T-helper 2 cell treated with Interferon-gamma antibody and Interleukin-4, amounts not matched to agents 5 μg/mL and 100 μg/mL, for 36 hours (primary cell): ENCODE results near the gene EEF2KMT.
"Not testable (repeated sequence)": the region's sequence is repeated elsewhere in the genome, so short reads cannot be mapped to it uniquely, and the experiment has no call there.

Experiments
- DNase-seq: peaks from one replicate; pipeline ENCODE4 v3.0.0; 2021; ENCODE audit warnings: low spot score
- H3K27ac Mint-ChIP-seq: one replicate; pipeline ENCODE4 v1.8.0; 2021; ENCODE audit warnings: mild to moderate bottlenecking, mixed read lengths
- H3K27me3 Mint-ChIP-seq: one replicate; pipeline ENCODE4 v1.8.0; 2021; ENCODE audit warnings: low read depth, mixed read lengths
- H3K36me3 Mint-ChIP-seq: one replicate; pipeline ENCODE4 v1.8.0; 2021; ENCODE audit warnings: low read depth, mixed read lengths
- H3K4me1 Mint-ChIP-seq: one replicate; pipeline ENCODE4 v1.8.0; 2021; ENCODE audit warnings: low read depth, mixed read lengths
- H3K4me3 Mint-ChIP-seq: one replicate; pipeline ENCODE4 v1.8.0; 2022; ENCODE audit warnings: mild to moderate bottlenecking, moderate library complexity, mixed read lengths
- H3K9me3 Mint-ChIP-seq: one replicate; pipeline ENCODE4 v1.8.0; 2021; ENCODE audit warnings: mixed read lengths

The EEF2KMT gene

GRCh38 chr16:5103296-5104032 is 5.9 kb upstream of the EEF2KMT start:
- H3K36me3 Mint-ChIP-seq, H3K9me3 Mint-ChIP-seq, H3K4me1 Mint-ChIP-seq, H3K4me3 Mint-ChIP-seq, H3K27ac Mint-ChIP-seq, DNase-seq, H3K27me3 Mint-ChIP-seq: not testable (repeated sequence)

GRCh38 chr16:5099174-5099573 is 1.6 kb upstream of the EEF2KMT start:
- H3K27ac Mint-ChIP-seq = not testable (repeated sequence)

GRCh38 chr16:5098221-5099159 is 895 bp upstream of the EEF2KMT start:
- not testable (repeated sequence) for H3K27me3 Mint-ChIP-seq, H3K36me3 Mint-ChIP-seq, H3K9me3 Mint-ChIP-seq
- Mint-ChIP-seq H3K4me3 (peak overlapping the region; percentile 92), H3K4me1 (peaks cover 14% of the 10 kb centered on the region), H3K27ac (peak overlapping the region; percentile 97)
- DNase-seq = peak; percentile 73

More at GRCh38 chr16:5099174-5099573, 1.6 kb upstream of the EEF2KMT start:
- DNase-seq, H3K36me3 Mint-ChIP-seq, H3K27me3 Mint-ChIP-seq, H3K9me3 Mint-ChIP-seq: not testable (repeated sequence)
- Mint-ChIP-seq H3K4me3 (peak overlapping the region; percentile 92), H3K4me1 (peaks cover 14% of the 10 kb centered on the region)

- H3K9me3 Mint-ChIP-seq, H3K36me3 Mint-ChIP-seq, H3K27me3 Mint-ChIP-seq: not testable (repeated sequence)
- Mint-ChIP-seq H3K4me1 (peaks cover 18% of the 10 kb centered on the region), H3K27ac (peak overlapping the region; percentile 91), H3K4me3 (peak overlapping the region; percentile 92)
- DNase-seq = peak; percentile 30
Observed at GRCh38 chr16:5097061-5097469, 530 bp downstream of the EEF2KMT start.

- not testable (repeated sequence) for H3K9me3 Mint-ChIP-seq, H3K27me3 Mint-ChIP-seq, H3K36me3 Mint-ChIP-seq, DNase-seq
- Mint-ChIP-seq H3K4me1 (peaks cover 19% of the 10 kb centered on the region), H3K27ac (peak overlapping the region; percentile 91), H3K4me3 (peak overlapping the region; percentile 92)
Observed at GRCh38 chr16:5096437-5097060, 1.0 kb downstream of the EEF2KMT start.

GRCh38 chr16:5095145-5095830 is 2.3 kb downstream of the EEF2KMT start:
- peaks cover 19% of the 10 kb centered on the region for H3K4me1 Mint-ChIP-seq
- not testable (repeated sequence) for DNase-seq, H3K27ac Mint-ChIP-seq, H3K9me3 Mint-ChIP-seq, H3K27me3 Mint-ChIP-seq, H3K4me3 Mint-ChIP-seq, H3K36me3 Mint-ChIP-seq

GRCh38 chr16:5093746-5094145 is 3.8 kb downstream of the EEF2KMT start:
- not testable (repeated sequence) for H3K9me3 Mint-ChIP-seq, H3K27me3 Mint-ChIP-seq, H3K27ac Mint-ChIP-seq, H3K4me3 Mint-ChIP-seq, DNase-seq, H3K36me3 Mint-ChIP-seq
- peaks cover 16% of the 10 kb centered on the region for H3K4me1 Mint-ChIP-seq

GRCh38 chr16:5093081-5093480 is 4.5 kb downstream of the EEF2KMT start:
- peaks cover 15% of the 10 kb centered on the region for H3K4me1 Mint-ChIP-seq
- H3K27ac Mint-ChIP-seq, DNase-seq, H3K36me3 Mint-ChIP-seq, H3K27me3 Mint-ChIP-seq, H3K9me3 Mint-ChIP-seq, H3K4me3 Mint-ChIP-seq: not testable (repeated sequence)

- not testable (repeated sequence) for DNase-seq, H3K27ac Mint-ChIP-seq, H3K27me3 Mint-ChIP-seq, H3K4me3 Mint-ChIP-seq, H3K9me3 Mint-ChIP-seq, H3K4me1 Mint-ChIP-seq, H3K36me3 Mint-ChIP-seq
Observed at GRCh38 chr16:5090592-5090991, 7.0 kb downstream of the EEF2KMT start.

GRCh38 chr16:5089911-5090555 is 7.6 kb downstream of the EEF2KMT start:
- not testable (repeated sequence) for DNase-seq, H3K9me3 Mint-ChIP-seq, H3K4me3 Mint-ChIP-seq, H3K27me3 Mint-ChIP-seq, H3K27ac Mint-ChIP-seq, H3K36me3 Mint-ChIP-seq, H3K4me1 Mint-ChIP-seq

GRCh38 chr16:5088936-5089335 is 8.7 kb downstream of the EEF2KMT start:
- H3K9me3 Mint-ChIP-seq, H3K4me3 Mint-ChIP-seq, DNase-seq, H3K27ac Mint-ChIP-seq, H3K27me3 Mint-ChIP-seq, H3K4me1 Mint-ChIP-seq: not testable (repeated sequence)
- H3K36me3 Mint-ChIP-seq = peaks cover 19% of the 10 kb centered on the region

GRCh38 chr16:5088086-5088790 is 9.4 kb downstream of the EEF2KMT start:
- peaks cover 22% of the 10 kb centered on the region for H3K36me3 Mint-ChIP-seq
- not testable (repeated sequence) for H3K4me3 Mint-ChIP-seq, H3K9me3 Mint-ChIP-seq, H3K4me1 Mint-ChIP-seq, H3K27me3 Mint-ChIP-seq, H3K27ac Mint-ChIP-seq, DNase-seq

GRCh38 chr16:5085716-5086115 is 11.9 kb downstream of the EEF2KMT start:
- not testable (repeated sequence) for H3K4me3 Mint-ChIP-seq, H3K27me3 Mint-ChIP-seq, H3K4me1 Mint-ChIP-seq, H3K27ac Mint-ChIP-seq, H3K9me3 Mint-ChIP-seq, DNase-seq
- H3K36me3 Mint-ChIP-seq = peaks cover 21% of the 10 kb centered on the region
